ENCODE data around the gene ALG11.
A peak's percentile ranks its signal among the peaks of the same experiment; 100 is the strongest.

Gene ALG11

DNA sequence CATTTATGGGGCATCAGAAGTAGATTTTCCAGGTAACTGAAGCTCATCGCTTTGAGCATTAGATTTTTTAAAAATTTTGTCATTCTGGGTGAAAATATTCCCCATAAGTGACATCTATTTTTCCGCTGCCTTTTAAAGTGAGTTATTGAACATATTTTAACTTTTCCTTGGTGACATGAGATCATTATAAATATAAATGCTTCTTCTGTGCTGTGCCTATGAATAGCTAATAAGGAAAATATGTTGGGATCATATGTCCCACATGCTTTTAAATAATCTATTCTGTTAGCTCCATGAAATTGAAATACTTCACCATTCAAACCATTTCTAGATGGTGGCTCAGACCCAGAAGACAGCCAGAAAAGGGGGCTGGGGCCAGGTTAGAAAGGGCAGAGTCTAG, 15.0 kb upstream of the ALG11 start:
- no peak for DNase-seq (ENCODE audit: extremely low read depth in 1 of 2, low read depth in 1 of 2)

DNA sequence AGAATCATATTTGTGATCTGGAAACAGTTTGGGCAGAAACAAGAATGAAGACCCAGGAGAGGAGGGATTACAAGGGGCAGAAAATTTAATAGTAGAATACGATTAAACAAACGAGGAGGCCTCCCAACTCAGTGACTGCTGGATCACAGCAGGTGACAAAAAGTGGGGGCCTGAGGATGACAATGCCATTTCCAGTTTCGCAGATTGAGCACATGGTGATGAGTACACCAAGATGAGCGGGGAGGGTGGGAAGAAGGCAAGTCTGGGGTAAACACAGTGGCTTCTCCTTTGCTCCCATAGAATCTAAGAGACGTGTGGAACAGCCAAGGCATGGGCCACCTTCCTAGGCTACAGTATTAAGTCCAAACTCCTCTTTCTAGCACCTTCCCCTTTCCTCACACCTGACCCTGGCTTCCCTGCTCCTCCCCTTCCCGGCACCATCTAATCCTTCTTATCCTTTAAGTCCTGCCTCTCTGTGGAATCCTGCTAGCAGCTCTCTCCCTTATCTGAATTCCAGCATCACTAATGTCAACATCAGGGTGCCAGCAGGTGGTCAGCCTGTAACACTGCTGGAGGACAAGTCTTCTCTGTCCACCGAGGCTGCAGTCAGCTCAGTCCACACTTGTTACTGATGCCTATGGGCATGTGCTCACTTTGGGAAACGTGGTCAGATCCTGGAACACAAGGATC, 14.4 kb upstream of the ALG11 start:
- no peak for DNase-seq (ENCODE audit: extremely low read depth in 1 of 2, low read depth in 1 of 2)

DNA sequence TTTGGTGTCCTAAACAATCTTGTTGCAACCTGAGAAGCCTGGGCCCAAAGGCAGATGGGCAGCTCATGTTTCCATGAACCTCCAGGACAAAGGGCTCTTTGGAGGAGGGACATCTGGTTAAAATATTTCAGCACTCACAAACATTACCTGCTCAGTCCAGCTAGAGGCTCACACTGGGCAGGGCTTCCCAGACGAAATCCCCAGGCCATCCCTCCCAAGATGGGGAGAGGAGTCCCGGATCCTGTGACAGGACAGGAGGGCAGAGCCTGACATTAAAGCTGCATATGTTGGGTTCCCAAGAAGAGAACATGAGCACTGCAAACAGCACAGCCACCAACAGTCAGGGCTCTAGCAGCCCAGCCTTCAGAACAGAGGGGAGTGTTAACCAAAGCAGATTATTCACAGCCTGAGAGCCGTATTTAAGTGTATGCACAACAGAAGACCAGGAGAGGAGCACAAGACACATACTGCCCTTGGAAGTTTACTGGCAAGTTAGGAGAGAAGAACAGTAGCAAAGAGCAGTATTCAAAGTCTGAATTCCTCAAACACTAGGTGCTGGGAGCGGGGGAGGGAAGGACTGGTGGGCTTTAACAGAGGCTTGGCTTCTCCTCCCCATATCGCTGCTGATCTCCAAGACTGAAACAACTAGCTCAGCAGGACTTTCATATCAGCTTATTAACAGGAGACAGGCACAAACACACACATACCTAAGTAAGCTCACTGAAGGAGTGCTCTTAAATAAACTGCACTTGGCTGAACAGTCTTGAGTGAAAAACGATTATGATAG, 13.3 kb upstream of the ALG11 start:
- no peak for DNase-seq (ENCODE audit: extremely low read depth in 1 of 2, low read depth in 1 of 2)

DNA sequence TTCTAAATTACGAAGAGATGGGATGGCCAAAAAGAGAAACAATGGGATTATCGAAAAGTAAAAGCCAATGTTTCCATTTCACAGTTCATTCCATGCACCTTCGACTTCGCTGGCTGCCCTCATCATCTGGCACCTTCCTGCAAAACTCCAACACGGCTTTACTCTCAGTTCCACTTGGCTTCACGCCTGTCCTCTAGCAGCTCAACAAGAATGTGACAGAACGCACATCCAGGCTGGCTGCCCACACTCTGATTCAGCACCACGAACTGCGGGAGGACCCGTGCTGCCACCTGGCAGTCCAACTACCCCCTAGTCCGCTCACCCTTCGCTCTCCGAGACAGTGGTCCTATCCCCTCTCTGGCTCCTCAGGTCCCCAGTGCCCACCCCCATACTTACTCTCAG, 12.7 kb upstream of the ALG11 start:
- no peak for DNase-seq (ENCODE audit: extremely low read depth in 1 of 2, low read depth in 1 of 2)

DNA sequence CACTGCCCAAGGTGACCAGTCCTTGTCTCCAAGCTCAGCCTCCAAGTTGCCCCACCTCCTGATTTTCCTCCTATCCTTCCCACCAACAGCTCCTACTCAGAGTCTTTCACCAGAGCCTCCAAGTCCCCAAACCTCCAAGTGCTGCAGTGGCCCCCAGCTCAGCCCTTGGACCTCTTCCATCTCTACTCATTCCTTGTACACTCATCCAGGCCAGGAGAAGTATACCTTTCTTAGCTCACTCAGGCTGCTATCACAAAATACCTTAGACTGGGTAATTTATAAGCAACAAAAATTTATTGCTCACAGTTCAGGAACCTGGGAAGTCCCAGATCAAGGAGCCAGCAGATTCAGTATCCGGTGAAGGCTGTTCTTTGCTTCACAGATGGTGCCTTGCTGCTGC, 12.3 kb upstream of the ALG11 start:
- no peak for DNase-seq (ENCODE audit: extremely low read depth in 1 of 2, low read depth in 1 of 2)

DNA sequence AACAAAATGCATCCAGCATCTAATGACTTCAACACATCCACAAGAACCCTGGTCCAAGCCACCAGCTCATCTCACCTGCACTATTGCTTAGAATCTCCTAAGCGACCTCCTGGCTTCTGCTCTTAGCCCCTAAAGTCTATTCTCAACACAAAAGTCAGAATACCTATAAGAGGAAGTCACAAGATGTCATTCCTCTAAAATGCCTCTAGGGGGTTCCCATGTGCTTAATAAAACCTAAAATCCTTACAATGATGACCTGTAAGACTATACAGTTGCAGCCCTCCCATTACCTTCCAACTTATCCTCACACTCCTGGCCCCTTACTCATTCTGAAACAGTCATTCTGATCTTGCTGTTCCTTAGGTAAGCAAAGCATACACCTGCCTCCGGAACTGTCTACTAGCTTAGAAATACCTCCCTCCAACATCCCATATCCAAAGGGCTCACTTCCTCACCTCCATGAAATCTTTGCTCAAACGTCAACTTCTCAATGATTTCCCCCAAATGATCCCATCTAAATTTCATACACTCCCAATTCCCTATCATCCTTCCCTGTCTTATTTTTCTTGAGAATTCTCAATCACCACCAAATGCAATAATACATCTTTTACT, 11.0 kb upstream of the ALG11 start:
- no peak for DNase-seq (ENCODE audit: extremely low read depth in 1 of 2, low read depth in 1 of 2)

DNA sequence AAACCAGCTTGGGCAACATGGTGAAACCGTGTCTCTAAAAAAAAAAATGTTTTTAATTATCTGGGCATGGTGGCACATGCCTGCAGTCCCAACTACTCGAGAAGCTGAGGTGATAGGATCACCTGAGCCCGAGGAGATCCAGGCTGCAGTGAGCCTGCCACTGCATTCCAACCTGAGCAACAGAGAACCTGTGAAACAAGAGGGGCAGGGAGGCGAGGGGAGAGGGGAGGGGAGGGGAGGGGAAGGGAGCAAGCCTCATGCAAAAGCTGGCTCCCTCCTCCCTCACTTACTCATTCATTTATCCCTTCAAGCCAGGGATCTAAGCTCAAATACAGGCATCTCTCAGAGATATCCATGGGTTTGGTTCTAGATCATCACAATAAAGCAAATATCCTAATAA, 9.8 kb upstream of the ALG11 start:
- DNase-seq (ENCODE audit: extremely low read depth in 1 of 2, low read depth in 1 of 2), result no peak

DNA sequence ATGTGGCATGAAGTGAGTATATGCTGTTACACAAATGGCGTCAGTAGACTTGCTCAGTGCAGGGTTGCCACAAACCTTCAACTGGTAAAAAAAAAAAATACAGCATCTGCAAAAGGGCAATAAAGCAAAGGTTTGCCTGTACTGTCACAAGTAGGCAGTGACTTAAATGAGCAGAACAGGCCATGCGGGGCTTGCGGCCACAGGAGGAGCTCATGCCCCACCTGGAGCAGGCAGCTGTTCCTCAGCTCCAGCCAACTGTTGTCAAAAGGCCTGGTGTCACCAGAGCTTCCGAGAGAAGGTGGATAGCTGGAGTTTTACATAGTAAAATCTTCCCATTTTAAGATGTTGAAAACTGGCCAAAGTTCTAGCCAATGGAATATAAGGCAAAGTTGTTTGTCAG, 8.7 kb upstream of the ALG11 start:
- no peak for DNase-seq (ENCODE audit: extremely low read depth in 1 of 2, low read depth in 1 of 2)

DNA sequence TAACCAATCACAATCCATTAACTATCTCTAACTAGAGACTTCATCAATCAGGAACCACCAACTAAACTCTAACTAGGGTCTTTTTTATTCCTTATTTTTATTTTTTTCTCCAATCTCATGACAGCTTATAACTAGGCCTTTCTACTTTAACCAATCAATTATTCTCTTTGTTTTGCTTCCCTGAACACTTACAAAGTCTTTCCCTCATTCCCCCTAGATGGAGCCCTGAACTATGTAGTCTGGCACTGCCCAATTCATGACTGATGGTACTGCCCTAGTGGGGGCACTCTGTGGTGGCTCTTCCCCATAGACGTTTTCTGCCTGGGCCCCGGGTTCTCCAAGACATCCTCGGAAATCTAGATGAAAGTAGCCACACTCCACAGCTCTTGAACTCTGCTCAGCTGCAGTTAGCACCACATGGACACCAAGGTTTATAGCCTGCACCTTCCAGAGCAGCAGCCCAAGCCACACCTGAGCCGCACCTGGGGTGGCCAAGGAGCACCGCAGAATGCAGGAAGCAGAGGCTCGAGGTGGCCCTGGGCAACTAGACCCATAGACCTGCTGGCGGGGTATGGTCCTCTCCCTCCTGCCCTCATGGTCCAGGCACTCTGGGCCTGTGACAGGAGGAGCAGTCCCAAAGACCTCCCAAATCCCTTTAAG, 7.6 kb upstream of the ALG11 start:
- DNase-seq (ENCODE audit: extremely low read depth in 1 of 2, low read depth in 1 of 2), result no peak

DNA sequence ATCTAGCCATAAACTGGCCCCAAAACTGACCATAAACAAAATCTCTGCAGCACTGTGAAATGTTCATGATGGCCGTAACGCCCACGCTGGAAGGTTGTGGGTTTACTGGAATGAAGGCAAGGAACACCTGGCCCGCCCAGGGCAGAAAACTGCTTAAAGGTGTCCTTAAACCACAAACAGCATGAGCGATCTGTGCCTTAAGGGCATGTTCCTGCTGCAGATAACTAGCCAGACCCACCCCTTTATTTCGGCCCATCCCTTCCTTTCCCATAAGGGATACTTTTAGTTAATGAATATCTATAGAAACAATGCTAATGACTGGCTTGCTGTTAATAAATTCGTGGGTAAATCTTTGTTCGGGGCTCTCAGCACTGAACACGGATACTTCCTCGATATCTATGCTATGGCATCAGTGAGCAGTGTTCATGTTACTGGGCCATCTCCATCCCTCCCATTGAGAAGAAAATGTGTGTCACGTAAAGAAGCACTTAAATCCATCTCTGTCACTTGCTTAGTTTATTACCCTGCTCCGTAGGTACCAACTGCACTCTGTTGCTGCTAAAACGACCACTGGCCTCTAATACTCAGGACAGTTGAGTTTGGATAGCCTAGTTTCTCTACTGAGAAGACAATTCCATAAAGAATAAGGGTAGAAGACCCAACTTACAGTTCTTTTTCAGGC, 6.2 kb upstream of the ALG11 start:
- no peak for DNase-seq (ENCODE audit: extremely low read depth in 1 of 2, low read depth in 1 of 2)

DNA sequence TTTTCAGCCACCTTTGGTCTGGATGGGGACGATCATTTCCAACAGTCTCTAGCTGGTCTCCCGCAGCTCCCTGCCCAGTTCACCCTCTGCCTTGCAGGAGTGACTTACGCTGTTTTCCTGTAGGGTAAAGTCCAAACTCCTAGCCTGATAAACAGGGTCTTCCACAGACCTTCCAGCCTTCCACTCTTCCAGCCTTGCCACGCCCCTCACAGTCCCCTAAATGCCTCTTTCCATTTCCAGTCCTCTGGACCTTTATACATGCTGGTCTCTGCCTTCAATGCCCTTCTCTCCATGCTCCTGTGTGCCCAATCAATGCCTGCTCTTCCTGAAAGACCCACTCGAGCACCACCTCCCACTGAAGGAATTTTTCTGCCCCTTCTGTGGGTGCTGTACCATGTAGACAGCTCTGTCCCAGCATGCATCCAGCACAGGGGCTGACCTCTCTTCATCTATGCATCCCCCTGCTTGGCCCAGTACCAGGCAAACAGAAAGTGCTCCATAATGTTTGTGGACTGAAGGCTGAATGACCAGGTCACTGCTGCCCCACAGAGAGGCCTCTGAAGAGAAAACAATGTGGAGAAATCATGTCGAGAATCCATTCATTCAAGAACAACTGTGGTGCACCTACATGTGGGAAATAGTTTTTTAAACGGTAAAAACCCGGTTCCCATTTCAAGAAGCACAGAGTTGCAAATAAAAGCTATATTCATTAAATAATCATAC, 5.5 kb upstream of the ALG11 start:
- DNase-seq (ENCODE audit: extremely low read depth in 1 of 2, low read depth in 1 of 2), result no peak

DNA sequence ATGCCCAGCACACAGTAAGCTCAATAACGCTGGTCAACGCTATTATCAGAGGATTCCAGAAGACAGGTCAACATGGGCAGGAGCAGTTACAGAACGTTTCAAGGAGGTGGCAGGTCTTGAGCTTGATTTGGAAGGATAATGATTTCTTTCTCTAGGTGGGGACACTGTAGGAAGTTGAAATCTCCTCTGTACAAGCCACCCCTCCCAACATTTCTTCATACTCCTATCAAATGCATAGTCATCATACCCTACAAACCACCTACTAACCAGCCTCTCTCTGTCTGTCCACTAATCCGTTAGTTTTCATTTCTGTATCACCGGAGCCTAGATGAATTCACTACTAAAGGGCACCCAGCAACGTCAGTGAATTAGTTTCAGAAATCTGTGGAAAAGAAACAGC, 2.3 kb upstream of the ALG11 start:
- DNase-seq (ENCODE audit: extremely low read depth in 1 of 2, low read depth in 1 of 2), result no peak

DNA sequence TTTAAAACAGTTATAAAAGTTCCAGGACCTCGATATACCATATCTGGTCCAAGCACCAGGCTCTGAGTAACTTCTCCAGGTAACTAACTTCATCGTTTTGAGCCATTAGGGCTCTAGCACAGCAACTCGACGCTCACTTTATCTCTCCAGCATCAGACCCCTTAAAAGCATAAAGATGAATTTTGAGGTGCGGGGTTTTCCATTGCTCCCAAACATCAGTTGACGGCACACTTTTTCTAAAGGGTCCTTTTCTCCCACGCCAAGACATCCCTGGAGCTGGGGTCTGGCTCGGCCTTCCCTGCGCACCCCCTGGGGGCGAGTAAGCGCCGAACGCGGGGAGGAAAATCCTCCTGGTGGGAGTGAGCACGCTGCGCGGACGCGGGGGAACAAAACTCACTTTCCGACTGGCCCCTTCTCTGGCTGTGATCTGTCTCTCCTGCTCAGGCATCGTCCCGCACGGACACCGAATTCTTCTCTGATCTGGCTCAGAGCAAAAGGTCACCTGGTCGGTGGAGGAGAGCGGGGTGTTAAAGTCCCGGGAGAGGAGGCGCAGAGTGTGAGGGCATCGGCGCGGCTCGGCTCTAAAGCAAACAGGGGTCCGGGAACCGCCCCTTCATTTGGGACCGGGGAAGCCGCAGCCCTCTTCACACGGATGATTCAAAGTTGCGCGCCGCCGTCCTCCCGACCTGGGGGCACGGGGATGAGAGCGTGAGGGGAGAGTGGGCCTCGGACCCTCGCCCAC, 1.1 kb upstream of the ALG11 start, which contains the start of gene ATP7B:
TSS of gene ATP7B (minus strand) at position 561 of the 742 bp plus-strand sequence. CDS start at position 448, 113 bp downstream.
- DNase-seq (ENCODE audit: extremely low read depth in 1 of 2, low read depth in 1 of 2), result peak in 1 of 2 donors; percentile 1

DNA sequence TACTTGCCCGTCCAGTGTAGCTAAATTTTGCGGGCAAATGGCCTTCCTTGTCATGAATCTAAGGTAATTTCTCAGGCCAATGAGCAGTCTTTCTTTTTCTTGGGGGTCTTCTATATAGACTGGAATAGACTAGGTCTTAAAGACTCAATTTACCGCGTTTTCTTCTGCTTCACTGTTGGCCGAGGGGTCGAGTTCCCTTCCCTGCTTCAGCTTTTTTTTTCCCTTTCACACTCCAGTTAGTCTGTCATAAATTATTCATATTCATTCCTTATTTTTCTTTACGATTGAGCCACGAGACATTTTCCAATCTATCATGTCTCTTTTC, 276 bp downstream of the ALG11 start:
- DNase-seq (ENCODE audit: extremely low read depth in 1 of 2, low read depth in 1 of 2), result no peak

DNA sequence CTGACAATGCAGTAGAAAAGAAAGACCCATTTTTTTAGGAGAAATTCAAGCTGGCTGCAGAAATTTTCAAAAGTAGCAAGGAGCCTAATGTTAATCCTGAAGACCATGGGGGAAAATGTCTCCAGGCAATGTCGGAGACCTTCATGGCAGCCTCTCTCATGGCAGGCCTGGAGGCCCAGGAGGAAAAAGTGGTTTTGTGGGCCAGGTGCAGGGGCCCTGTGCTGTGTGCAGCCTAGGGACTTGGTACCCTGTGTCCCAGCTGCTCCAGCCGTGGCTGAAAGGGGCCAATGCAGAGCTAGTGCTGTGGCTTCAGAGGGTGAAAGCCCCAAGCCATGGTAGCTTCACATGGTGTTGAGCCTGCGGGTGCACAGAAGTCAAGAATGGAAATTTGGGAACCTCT, 4.1 kb downstream of the ALG11 start:
- DNase-seq (ENCODE audit: extremely low read depth in 1 of 2, low read depth in 1 of 2), result no peak

DNA sequence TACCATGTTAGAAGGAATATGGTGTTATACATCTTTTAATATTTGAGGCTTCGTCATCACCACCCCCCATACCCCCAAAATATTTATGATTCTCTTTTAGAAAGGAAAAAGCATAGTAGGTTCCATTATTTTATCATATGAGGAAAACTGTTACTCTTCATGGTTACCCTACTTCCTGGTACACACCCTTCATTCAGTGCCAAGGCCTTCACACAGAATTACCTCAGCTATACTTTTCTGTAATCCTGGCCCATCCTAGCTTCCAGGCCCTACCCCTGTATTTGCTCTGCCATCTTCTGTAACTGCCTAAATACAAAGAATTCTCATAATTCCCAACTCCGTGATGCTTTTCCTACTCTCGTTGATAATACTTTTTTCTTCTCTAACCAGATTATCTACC, 8.0 kb downstream of the ALG11 start:
- DNase-seq (ENCODE audit: extremely low read depth in 1 of 2, low read depth in 1 of 2), result no peak

DNA sequence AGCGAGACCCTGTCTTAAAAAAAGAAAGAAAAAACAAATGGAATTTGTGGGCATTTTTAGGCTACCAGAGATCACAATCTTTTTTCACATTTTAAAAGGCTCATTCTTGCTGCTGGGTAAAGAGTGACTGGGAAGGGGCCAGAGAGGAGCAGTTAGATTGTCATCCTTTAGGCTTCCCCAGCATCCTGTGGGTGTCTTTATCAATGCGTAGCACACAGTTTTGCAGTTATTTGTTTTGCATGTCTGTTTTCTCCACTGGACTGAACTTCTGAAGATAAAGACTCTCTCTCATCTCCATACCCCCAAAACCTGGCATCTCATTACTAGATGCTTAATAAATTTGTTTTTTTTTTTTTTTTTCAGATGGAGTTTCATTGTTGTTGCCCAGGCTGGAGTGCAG, 10.2 kb downstream of the ALG11 start:
- DNase-seq (ENCODE audit: extremely low read depth in 1 of 2, low read depth in 1 of 2), result no peak

DNA sequence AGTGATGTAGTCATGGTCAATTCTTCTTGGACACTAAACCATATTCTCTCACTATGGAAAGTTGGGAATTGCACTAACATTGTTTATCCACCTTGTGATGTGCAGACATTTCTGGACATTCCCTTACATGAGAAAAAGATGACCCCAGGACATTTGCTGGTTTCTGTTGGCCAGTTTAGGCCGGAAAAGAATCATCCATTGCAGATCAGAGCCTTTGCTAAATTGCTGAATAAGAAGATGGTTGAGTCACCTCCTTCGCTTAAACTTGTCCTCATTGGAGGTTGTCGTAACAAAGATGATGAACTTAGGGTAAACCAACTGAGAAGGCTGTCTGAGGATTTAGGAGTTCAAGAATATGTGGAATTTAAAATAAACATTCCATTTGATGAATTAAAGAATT, 12.3 kb downstream of the ALG11 start, which contains the start of gene UTP14C:
TSS of gene UTP14C (plus strand) at position 211 of the 400 bp plus-strand sequence. CDS start 4,114 bp downstream, outside the sequence.
- DNase-seq (ENCODE audit: extremely low read depth in 1 of 2, low read depth in 1 of 2), result no peak

DNA sequence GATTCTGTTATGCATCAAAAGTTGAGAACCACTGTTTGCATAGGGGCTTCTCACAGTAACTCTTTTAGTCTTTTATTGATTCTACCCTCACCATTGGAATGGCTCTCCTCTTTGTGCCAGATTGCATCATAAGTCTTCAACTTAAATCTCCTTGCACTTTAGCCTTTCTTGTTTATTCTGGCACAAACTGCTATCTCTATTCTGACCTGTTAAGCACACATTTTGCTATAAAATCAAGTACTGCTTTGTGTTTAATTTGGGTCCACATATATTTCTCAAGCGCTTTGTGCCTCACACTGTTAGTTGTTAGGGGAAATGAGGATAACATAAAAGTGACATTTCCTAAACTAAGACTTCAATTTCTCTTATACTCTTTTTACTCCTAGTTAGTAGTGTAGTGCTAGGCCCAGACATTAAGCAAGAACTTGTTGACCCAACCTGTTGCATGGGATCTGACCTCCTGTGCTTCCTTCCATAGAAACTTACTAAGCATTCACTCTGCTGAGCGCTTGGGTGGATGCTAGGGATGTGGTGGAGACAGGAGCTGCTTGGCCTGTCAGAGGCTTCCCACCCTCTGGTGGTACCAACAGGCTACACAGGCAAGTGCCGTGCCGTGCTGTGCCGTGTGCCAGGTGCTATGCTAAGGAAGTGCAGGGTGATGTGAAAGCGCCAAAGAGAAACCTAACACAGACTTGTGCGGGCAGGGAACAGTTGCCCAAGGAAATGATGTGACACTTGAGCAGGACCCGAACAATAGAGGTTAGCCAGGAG, 13.5 kb downstream of the ALG11 start:
- no peak for DNase-seq (ENCODE audit: extremely low read depth in 1 of 2, low read depth in 1 of 2)

Measured in activated CD8-positive, alpha-beta memory T cell treated with anti-CD3 and anti-CD28 coated beads for 1 hour (primary cell).